DOHH2 (cell line): Measurements from ENCODE around the gene CENPM.

Experiments used
- CTCF ChIP-seq: fragments of 200-600 bp; sonication (generic); IDR thresholded peaks from one replicate; pipeline ENCODE4 v1.5.1; 2014; ENCODE audit warnings: antibody characterized with exemption, mild to moderate bottlenecking, low read depth, low read length; ENCODE audit not compliant: poor library complexity, severe bottlenecking
- EZH2phosphoT487 ChIP-seq: fragments of 200-600 bp; sonication (generic); IDR thresholded peaks from 2 replicates; pipeline ENCODE4 v1.6.1; 2017; ENCODE audit warnings: borderline replicate concordance, mild to moderate bottlenecking, antibody characterized with exemption, low read length, moderate library complexity, mixed read lengths

GRCh38 chr22:41992496-41992895, 45.5 kb upstream of the CENPM start:
- TF ChIP-seq CTCF (no peak), EZH2phosphoT487 (no peak)
